Stimulated activated CD4-positive, alpha-beta T cell treated with anti-CD3 and anti-CD28 coated beads, Interleukin-1b, Interleukin-23, amount 100 ng/mL, for 1 hour (primary cell): Measurements from ENCODE around the gene SLC5A2.
"Not testable (repeated sequence)": the region's sequence is repeated elsewhere in the genome, so short reads cannot be mapped to it uniquely, and the experiment has no call there.

Experiments
- DNase-seq, 2 donors: peaks; one replicate each; pipeline ENCODE4 v3.0.0-alpha.2; 2020; ENCODE audit warnings: low read depth in 2 of 2

Gene SLC5A2

GRCh38 chr16:31529108-31529936, 46.4 kb downstream of the SLC5A2 start:
- no peak for DNase-seq

GRCh38 chr16:31529937-31530312, 47.0 kb downstream of the SLC5A2 start:
- DNase-seq: no peak

GRCh38 chr16:31530405-31530804, 47.5 kb downstream of the SLC5A2 start:
- DNase-seq: no peak

- DNase-seq: no peak
Measured at GRCh38 chr16:31531096-31531495, 48.2 kb downstream of the SLC5A2 start.

- DNase-seq: no peak
Measured at GRCh38 chr16:31532120-31532519, 49.2 kb downstream of the SLC5A2 start.

- DNase-seq: no peak
Measured at GRCh38 chr16:31532896-31533295, 50.0 kb downstream of the SLC5A2 start.

GRCh38 chr16:31535737-31536136, 52.8 kb downstream of the SLC5A2 start:
- no peak for DNase-seq

- DNase-seq: no peak
Measured at GRCh38 chr16:31536804-31537361, 54.0 kb downstream of the SLC5A2 start.

GRCh38 chr16:31537362-31538242, 54.7 kb downstream of the SLC5A2 start:
- DNase-seq: no peak

GRCh38 chr16:31538243-31538598, 55.3 kb downstream of the SLC5A2 start:
- DNase-seq: not testable (repeated sequence)

- DNase-seq: not testable (repeated sequence)
Measured at GRCh38 chr16:31539762-31540161, 56.8 kb downstream of the SLC5A2 start.
